Measurements from ENCODE around the gene DBNL. TPM values are rescaled to one million over a fixed set of nuclear protein-coding genes. Genes with fewer than 3 reads are reported as not detected.

The DBNL gene
- total and polyA plus RNA-seq, 3 donors from 2014 or later, result 50.0 to 72.7 (median 61.4) TPM

DNA sequence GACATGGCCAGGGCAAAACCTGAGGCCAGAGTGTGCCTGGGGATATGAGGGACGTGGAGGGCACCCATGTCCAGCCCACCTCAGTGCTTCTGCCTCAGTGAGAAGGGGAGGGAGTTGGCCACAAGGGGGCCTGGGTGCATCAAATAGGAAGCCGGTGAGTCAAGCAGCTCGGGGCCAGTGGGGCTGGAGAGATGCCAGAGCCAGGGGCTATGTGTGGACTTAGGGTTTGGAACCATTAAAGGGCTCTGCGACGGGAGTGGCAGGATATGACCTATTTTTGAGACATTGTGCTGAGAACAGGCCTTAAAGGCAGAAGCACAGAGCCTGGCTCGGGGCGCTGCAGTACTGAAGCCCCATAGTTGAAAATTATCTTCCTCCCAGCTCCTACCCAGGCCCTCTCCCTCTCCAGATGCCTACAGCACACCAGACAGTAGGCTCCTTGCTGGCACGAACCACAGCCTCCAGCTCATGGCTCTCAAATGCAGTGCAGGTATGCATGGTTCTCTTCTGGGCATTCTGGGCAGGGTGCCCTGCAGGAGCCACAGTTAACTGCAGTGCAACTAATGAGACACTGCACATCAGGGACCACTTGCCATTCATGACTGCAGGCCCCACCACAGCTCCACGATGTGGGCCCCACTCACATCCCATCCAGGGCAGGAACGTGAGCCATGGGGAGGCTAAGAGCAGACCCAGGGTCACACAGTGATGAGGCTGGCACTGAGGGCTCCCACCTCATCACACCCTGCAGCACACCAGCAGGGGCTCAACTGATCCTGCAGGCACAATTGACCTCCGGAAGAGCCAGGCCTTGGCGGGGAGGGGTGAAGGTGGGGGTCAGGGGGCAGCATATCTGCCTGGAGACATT is 28.1 kb downstream of the DBNL start:
- H3K4me1 ChIP-seq, result no peaks in the 10 kb centered on the region
- peak; percentile 81 for DNase-seq
- intact Hi-C loops (cut with DNase I; ENCODE audit: low total_unique reads), result no loop called here
- no peaks in the 10 kb centered on the region for H3K9me3 ChIP-seq
- WGBS, 2 donors, result 39 to 60% methylated on average over 10 to 12 of the region's 12 CpGs
- no peaks in the 10 kb centered on the region for H3K27me3 ChIP-seq
- TF ChIP-seq, protein P1, sequence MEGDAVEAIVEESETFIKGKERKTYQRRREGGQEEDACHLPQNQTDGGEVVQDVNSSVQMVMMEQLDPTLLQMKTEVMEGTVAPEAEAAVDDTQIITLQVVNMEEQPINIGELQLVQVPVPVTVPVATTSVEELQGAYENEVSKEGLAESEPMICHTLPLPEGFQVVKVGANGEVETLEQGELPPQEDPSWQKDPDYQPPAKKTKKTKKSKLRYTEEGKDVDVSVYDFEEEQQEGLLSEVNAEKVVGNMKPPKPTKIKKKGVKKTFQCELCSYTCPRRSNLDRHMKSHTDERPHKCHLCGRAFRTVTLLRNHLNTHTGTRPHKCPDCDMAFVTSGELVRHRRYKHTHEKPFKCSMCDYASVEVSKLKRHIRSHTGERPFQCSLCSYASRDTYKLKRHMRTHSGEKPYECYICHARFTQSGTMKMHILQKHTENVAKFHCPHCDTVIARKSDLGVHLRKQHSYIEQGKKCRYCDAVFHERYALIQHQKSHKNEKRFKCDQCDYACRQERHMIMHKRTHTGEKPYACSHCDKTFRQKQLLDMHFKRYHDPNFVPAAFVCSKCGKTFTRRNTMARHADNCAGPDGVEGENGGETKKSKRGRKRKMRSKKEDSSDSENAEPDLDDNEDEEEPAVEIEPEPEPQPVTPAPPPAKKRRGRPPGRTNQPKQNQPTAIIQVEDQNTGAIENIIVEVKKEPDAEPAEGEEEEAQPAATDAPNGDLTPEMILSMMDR (IDR thresholded peaks at IDR 0.05), result peak; percentile 55 to 67 (median 57)
- no peak for TF ChIP-seq POLR2A (IDR thresholded peaks at IDR 0.05)
- no peak overlapping the region for H3K27ac ChIP-seq
- H3K36me3 ChIP-seq (ENCODE audit: low read depth, missing control alignments), result no peaks in the 10 kb centered on the region
- H3K4me3 ChIP-seq, result no peak overlapping the region

DNA sequence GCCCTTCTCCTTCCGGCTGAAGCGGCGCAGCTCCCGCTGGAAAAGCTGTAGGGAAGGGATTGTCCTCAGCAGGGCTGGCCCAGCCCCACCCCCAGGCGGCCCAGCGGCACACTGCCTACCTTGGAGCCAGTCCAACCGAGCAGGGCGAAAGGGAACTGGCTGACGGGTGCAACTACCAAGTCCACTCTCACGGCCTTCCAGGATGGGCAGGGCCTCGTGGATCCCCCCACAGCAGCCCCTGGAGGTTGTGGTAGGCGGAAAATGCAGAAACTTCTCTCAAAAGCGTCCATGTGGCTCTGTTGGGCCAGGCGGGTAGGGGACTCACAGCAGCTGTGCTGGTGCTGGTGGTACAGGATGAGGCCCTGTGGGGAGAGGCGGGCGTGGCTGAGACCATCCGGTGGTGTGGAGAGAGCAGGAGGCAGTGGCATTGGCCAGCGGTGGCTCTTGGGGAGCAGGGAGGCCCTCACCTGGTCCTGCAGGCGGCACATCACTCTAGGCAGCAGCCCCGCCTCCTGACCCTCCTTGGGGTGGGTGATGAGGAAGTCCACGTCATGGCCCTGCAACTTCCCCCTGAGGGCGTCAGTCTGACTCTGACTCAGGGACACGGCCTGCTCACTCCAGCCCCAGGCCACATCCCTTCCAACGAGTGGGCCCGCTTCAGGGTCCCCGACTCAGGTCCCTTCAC is 29.3 kb downstream of the DBNL start:
- H3K4me1 ChIP-seq, result no peaks in the 10 kb centered on the region
- peak; percentile 52 for DNase-seq
- WGBS, 2 donors, result 75 to 88% methylated on average over 12 to 26 of the region's 26 CpGs
- TF ChIP-seq, protein P1 (IDR thresholded peaks at IDR 0.05), result no peak
- TF ChIP-seq POLR2A (IDR thresholded peaks at IDR 0.05), result no peak
- H3K27me3 ChIP-seq, result no peaks in the 10 kb centered on the region
- no peaks in the 10 kb centered on the region for H3K9me3 ChIP-seq
- H3K36me3 ChIP-seq (ENCODE audit: low read depth, missing control alignments), result no peaks in the 10 kb centered on the region
- intact Hi-C loops (cut with DNase I; ENCODE audit: low total_unique reads), result no loop called here
- no peak overlapping the region for H3K27ac ChIP-seq
- H3K4me3 ChIP-seq, result no peak overlapping the region

GRCh38 chr7:44074349-44074695 is 29.8 kb downstream of the DBNL start:
- TF ChIP-seq, protein P1 (IDR thresholded peaks at IDR 0.05), result no peak
- no peak for TF ChIP-seq POLR2A (IDR thresholded peaks at IDR 0.05)
- no peaks in the 10 kb centered on the region for H3K36me3 ChIP-seq (ENCODE audit: low read depth, missing control alignments)
- DNase-seq, result no peak
- H3K27me3 ChIP-seq, result no peaks in the 10 kb centered on the region
- no peak overlapping the region for H3K4me3 ChIP-seq
- H3K9me3 ChIP-seq, result no peaks in the 10 kb centered on the region
- WGBS, 2 donors, result 82 to 86% methylated on average over 2 to 13 of the region's 13 CpGs
- intact Hi-C loops (cut with DNase I; ENCODE audit: low total_unique reads), result no loop called here
- H3K4me1 ChIP-seq, result no peaks in the 10 kb centered on the region
- H3K27ac ChIP-seq, result no peak overlapping the region

- WGBS, 2 donors, result 87 to 90% methylated on average over 17 of the region's 17 CpGs
- TF ChIP-seq POLR2A (IDR thresholded peaks at IDR 0.05), result no peak
- TF ChIP-seq, protein P1 (IDR thresholded peaks at IDR 0.05), result no peak
- Histone ChIP-seq H3K27ac (no peak overlapping the region), H3K4me3 (no peak overlapping the region), H3K9me3 (no peaks in the 10 kb centered on the region), H3K4me1 (no peaks in the 10 kb centered on the region), H3K27me3 (no peaks in the 10 kb centered on the region), H3K36me3 (ENCODE audit: low read depth, missing control alignments) (no peaks in the 10 kb centered on the region)
- intact Hi-C loops (cut with DNase I; ENCODE audit: low total_unique reads), result no loop called here
- no peak for DNase-seq
Observed at GRCh38 chr7:44075296-44076075, 31.0 kb downstream of the DBNL start.

Measured in testis (tissue), 3 donors.